GM12872 (cell line): ENCODE data around the gene FPR2.

ENCODE experiments used
- CTCF ChIP-seq: IDR thresholded peaks from 3 replicates; pipeline ENCODE4 v1.5.1; 2011; ENCODE audit warnings: low read depth, mild to moderate bottlenecking, low read length, moderate library complexity; ENCODE audit not compliant: insufficient read depth

Gene FPR2

DNA sequence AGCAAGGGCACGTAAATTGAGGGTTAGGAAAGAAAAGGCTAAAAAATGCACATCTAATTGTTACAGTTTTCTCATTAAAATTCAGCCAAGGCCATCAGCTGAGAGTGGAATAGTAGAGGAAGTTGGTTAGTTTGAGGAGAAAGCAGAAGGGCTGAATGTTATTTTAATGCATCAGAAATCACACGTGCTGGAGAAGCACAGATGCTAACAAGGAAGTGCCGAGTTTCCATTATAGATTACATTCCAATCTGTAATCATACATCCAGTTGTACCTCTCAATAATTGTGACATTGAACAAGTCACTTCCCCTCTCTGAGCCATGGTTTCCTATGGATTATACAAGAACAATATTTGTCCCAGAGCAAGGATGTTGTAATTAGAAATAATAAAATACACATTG is 59.0 kb downstream of the FPR2 start:
- TF ChIP-seq CTCF, result no peak
